Cortex of kidney (tissue), 1 donor: Measurements from ENCODE around the gene VPREB3.
"Not testable (repeated sequence)": the region's sequence is repeated elsewhere in the genome, so short reads cannot be mapped to it uniquely, and the experiment has no call there.

Source experiments
- DNase-seq: peaks from one replicate; lab custom pipeline; 2025; lab: John Stamatoyannopoulos, UW

Gene VPREB3

DNA sequence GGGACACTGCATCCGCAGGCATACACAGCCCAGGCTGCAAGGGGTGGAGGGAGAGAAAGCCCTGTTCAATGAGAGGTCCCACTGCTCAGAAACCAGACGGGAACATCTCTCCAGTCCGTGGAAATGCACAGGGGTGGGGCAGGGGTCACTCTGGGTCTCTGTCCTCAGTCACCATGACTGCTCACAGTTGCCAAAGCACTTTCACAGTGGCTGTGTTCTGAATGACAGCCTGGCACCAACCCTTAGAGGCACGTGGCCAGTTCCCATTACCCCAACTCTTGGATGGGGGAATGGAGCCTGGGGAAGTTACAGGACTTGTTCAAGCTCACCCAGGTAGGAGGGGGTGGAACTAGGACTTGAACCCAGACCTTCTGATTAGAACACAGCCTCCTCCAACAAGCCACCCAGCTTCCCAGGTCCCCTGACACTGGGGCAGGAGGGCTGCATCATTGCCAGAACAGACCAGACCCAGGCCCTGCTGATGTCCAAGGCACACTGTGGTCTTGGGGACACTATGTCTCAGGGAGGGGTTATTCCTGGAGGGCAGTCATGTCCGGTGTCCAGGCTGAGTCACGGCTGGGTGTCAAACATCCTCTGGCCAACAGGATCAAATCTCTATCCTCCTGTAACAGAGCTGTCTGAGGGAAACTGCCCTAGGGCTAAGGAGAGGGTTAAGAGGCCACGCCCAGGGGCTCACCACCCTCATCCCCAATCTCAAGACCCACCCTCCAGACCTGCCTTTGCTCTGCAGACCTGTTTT is 11.5 kb downstream of the VPREB3 start:
- DNase-seq: no peak

DNA sequence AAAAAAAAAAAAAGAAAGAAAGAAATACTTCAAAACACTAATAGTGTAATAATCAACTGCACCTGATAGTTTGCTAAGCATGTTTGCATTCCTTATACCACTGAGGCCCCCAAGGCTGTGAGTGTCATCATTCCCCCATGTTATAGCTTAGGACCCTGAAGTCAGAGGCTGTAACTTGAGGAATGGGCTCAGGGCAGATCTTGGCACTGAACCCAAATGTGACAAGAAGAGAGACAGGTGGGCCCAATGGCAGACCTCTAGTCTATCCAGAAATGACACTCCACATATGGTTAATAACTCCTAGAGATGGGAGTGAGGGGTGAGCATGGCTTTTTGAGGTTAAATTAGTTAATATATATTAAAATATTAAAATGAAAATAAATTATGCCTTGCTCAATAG is 16.5 kb downstream of the VPREB3 start:
- DNase-seq: no peak

DNA sequence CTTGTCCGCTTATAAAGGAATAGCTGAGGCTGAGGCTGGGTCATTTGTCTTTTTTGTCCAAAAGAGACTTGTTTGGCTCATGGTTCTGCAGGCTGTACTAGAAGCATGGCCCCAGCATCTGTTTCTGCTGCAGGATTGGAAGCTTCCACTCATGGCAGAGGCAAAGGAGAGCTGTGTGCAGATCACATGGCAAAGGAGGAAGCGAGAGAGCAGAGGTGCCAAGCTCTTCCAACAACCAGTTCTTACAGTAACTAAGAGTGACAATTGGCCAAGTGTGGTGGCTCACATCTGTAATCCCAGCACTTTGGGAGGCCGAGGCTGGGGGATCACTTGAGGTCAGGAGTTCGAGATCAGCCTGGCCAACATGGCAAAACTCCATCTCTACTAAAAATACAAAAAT is 26.1 kb downstream of the VPREB3 start:
- DNase-seq: not testable (repeated sequence)

GRCh38 chr22:23722724-23723123 is 31.5 kb downstream of the VPREB3 start:
- DNase-seq: no peak

GRCh38 chr22:23722160-23722559 is 32.1 kb downstream of the VPREB3 start:
- DNase-seq: no peak

- no peak for DNase-seq
These were observed 33.4 kb downstream of the VPREB3 start for GRCh38 chr22:23720855-23721254.

GRCh38 chr22:23718371-23719165 is 35.7 kb downstream of the VPREB3 start:
- no peak for DNase-seq

DNA sequence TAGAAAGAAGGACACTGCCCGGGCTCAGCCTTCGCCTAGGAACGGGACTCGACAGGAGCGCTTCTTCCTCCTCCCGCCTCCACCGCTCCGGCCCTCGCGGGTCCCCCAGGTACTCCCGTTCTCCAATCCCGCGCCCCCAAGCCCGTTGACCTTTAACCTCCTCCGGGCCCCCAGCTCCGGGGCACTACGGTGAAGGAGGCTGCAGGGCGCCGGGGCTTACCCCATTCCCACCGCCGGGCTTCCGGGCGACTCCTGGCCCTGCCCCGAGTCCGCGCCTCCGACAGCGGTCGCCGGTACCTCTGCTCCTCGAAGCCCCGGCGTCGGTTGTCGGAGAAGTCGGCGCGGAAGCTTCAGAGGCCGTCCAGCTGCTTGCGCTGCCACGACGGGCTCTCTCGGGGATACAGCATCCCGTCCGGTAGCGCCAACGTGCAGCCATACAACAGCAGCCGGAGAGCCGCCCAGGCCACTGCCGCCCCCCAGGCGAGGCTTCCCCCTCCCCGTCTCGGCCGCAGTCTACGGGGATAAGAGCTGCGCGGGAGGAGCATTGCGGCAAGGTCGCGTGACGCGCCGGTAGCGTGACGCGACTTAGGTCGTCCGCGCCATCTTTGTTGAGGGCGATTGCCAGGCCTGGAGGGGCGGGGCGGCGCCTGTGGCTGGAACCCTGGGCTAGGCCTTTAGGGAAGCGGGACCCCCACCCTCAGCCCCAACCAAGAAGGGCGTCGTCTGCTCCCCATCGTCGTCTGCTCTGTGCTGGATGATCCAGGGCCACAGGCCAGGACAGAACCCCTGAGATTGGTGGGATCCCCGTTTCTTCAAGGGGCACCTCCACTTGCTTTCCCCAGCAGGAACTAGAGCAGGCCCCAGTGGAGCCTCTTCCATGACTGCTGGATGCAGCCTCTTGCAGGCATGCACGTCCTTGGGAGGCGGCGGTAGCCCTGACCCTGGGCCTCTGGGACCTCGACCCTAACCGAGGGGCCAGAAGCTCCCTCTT is 37.1 kb downstream of the VPREB3 start:
- no peak for DNase-seq

DNA sequence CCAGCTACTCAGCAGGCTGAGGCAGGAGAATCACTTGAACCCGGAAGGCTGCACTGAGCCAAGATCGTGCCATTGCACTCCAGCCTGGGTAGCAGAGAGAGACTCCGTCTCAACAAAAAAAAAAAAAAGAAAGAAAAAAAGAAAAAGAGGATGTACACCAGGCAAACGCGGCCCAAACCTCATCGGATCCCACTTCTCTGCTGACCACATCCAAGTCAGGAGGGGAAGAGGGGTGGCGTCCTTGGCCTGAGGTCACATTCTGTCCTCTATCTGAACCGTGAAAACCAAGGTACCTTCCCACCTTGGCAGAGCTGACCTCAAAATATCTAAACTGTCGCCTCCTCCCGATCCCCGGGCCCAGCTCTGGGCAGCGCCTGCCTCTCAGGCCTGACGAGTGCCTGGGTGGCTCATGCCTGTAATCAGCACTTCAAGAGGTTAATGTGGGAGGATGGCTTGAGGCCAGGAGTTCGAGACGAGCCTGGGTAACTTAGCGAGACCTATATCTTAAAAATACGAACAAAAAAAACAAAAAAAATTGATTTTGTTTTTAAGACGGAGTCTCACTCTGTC is 38.3 kb downstream of the VPREB3 start:
- no peak for DNase-seq

DNA sequence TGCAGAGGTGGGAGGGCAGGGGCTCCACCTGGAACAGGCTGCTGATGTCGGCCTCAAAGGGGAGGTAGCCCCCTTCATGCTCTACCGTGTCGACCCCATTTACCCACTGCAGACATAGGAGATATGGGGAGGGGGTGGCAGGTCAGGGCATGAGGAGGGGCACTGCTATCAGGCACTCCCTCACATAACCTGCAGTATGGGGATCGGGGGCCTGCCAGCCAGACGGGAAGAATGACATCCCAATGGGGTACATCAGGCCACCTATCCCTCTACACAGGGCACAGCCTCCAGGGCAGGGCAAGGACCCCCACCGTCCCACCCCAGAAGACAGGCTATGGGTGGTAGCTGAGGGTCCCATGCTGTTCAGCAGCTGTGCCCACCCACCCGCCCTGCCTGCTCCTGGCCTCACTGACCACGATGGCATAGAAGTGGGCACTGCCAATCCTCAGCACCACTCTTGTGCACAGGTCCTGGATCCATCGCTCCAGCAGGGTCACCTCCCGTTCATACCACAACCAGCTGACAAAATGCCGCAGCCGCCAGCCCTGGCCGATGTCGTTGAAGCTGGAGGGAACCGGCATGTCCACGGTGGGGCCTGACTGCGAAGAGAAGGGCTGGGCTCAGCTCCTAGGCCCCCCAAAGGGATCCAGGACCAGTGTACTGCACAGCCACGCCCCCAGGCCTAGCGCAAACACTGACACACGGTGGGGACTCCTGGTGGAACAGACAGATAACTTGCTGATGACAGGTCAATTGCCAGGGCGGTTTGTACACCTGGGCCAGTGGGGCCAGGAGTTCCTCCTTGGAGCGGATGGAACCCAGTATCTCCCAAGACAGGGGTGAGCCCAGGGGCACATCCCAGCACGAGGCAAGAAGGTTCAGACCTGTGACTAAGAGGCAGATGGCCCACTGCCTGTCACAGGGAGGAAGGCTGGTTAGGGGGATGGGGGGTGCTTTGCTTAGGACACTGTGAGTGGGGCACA is 39.3 kb downstream of the VPREB3 start:
- DNase-seq: no peak

GRCh38 chr22:23713696-23714595 is 40.3 kb downstream of the VPREB3 start:
- DNase-seq: no peak

DNA sequence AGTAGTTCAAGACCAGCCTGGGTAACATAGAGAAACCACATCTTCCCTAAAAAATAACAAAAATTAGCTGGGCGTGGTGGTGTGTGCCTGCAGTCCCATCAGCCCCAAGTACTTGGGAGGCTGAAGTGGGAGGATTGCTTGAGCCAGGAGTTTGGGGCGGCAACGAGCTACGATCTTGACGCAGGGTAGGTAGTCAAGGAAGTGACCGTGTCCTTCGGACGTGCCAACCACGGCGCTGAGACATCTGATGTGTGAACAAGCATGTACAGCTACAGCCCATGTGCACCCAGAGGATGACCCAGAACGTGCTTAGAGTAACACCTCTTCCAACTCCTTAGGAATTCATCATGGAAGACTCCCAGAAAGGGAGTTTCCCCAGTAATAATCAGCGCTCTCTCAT is 42.0 kb downstream of the VPREB3 start:
- DNase-seq: no peak

GRCh38 chr22:23709107-23709506 is 45.1 kb downstream of the VPREB3 start:
- DNase-seq: no peak

GRCh38 chr22:23708270-23708669 is 46.0 kb downstream of the VPREB3 start:
- no peak for DNase-seq

GRCh38 chr22:23705358-23705757 is 48.9 kb downstream of the VPREB3 start:
- no peak for DNase-seq

- DNase-seq: no peak
These were observed 49.4 kb downstream of the VPREB3 start for GRCh38 chr22:23704829-23705228.

GRCh38 chr22:23704062-23704461 is 50.2 kb downstream of the VPREB3 start:
- DNase-seq: no peak
